DMS 273 (cell line): ENCODE data around the gene UBE2K.
A peak's percentile ranks its signal among the peaks of the same experiment; 100 is the strongest.
"Not testable (repeated sequence)": the region's sequence is repeated elsewhere in the genome, so short reads cannot be mapped to it uniquely, and the experiment has no call there.

Experiments
- DNase-seq: peaks from one replicate; lab custom pipeline; 2025; ENCODE audit not compliant: unreplicated experiment; lab: John Stamatoyannopoulos, UW

Gene UBE2K

DNA sequence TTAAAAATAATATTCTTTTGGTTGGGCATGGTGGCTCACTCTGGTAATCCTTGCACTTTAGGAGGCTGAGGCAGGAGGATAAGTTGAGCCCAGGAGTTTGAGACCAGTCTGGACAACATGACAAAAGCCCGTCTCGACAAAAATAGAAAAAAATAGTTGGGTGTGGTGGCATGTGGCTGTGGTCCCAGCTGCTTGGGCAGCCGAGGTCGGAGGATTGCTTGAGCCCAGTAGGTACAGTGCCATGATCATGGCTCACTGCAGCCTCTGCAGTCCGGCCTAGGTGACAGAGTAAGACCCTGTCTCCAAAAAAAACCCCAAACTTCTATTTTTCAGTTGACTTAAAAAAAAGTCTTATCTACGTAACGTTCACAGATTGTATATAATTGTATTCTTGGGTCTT is 23.9 kb downstream of the UBE2K start:
- no peak for DNase-seq

DNA sequence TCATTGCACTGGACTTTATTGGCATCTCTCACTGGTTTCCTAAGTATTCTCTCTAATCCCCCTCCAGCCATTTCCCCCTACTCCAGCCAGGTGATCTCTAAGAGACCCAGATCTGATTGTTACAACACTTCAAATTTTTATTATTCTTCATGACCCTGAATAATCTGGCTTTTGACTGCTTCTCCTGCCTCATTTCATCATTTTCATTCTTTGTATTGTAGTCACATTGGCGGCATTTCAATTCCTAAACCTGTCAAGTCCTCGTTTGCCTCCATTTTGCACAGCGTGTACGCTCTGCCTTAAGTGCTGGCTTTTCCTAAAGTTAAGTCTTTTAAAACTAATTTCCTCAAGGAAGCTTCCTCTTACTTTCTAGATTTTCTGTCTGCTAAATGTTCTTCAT is 31.6 kb downstream of the UBE2K start:
- DNase-seq: no peak

DNA sequence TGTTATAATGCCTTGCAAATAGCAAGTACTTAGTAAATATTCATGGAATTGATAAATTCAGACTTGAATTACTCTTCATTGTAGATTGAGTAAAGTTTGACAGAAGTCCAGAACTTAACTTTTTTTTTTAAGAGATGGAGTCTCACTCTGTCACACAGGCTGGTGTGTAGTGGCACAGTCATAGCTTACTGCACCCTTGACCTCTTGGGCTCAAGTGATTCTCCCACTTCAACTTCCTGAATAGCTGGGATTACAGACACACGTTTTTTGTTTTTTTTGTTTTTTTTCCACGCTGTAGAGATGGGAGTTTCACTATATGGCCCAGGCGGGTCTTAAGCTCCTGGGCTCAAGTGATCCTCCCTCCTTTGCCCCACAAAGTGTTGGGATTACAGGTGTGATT is 32.1 kb downstream of the UBE2K start:
- DNase-seq: no peak

DNA sequence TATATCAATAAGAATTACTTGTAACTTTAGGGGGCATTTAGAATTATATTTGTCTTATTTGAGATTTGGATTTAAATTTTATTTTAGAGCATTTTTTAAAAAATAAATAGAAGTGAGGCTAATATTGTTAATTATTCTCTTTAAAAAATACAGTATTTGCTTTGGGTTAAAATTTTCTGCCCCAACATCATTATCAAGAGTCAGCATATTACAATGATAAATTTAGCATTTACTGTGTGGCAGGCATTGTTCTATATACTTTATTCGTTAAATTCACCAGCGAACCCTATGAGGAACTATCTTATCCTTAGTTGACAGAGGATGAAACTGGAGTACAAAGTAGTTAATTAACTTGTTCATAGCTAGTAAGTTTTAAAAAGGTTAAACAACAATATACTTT is 34.0 kb downstream of the UBE2K start:
- no peak for DNase-seq

DNA sequence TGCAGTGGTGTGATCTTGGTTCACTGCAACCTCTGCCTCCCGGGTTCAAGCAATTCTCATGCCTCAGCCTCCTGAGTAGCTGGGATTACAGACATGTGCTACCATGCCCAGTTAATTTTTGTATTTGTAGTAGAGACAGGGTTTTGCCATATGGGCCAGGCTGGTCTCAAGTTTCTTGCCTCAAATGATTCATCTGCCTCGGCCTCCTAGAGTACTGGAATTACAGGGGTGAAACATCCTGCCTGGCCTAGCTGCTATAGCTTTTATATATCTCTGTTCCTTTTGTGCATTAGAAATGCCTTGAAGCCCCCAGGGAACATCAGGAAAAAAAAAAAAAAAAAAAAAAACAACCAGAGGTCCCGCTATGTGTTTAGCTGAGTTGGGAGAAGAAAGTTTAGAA is 34.8 kb downstream of the UBE2K start:
- DNase-seq: peak; percentile 84

DNA sequence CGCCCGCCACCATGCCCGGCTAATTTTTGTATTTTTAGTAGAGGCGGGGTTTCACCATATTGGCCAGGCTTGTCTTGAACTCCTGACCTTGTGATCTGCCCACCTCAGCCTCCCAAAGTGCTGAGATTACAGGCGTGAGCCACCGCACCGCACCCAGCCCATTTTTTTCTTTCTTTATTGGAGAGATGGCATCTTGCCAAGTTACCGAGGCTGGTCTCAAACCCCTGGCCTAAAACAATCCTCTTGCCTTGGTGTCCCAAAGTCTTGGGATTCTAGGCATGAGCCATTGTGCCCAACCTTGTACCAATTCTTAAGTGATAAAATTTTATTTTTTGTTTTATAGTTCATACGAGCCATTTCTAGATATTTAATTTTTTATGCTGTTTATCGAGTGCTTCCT is 41.7 kb downstream of the UBE2K start:
- DNase-seq: not testable (repeated sequence)

DNA sequence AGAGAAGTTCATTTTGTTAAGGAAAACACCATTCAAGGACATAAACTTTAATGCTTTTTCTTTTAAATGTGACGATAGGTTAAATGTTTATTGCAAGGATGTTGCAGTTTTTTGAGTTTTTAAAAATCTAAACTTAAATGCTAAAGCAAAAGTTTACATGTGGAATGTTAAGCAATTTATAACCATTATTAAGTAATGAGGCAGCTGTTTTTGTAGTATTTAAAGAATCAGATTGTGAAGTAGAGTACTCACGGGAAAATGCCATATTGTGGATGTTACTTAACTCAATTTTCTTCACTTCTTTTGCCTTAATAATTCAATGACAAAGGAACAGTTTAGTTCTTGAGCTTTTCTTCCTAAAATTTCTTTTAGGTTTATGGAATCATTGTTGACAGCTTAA is 43.5 kb downstream of the UBE2K start:
- DNase-seq: no peak

DNA sequence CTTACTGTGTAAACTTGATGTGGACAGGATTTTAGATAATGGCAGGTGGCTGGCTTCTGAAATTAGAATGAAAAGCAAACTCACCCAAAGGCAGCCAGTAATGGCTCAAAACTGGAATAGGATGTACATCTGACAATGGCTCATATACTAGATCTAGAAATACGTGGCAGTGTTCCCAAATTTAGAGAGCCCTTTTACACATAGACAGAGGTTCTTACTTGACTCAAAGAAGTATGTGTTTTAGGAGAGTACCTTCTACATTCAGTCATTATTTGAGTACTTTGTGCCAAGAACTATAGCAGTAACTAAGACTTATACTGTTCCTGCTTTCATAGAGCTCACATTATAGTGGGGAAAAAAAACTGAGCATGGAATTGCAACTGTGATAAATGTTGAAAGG is 48.0 kb downstream of the UBE2K start:
- DNase-seq: no peak

DNA sequence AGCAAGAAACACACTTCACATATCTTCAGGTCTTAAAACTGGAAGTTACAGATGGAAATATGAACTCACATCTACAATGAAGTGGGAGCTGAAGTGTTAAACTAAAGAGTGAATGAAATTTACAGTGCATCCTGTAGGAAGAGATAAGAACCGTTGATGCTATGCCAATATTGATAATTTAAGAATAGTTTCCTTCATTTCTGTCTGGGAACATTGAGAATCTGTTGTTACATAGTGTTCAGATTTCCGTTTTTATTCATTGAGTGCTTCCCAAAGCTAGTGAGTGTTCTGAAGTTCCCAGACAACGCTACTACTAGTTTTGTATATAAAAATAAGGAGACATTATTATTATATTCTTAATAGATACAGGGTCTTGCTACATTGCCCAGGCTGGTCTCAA is 52.3 kb downstream of the UBE2K start:
- no peak for DNase-seq

DNA sequence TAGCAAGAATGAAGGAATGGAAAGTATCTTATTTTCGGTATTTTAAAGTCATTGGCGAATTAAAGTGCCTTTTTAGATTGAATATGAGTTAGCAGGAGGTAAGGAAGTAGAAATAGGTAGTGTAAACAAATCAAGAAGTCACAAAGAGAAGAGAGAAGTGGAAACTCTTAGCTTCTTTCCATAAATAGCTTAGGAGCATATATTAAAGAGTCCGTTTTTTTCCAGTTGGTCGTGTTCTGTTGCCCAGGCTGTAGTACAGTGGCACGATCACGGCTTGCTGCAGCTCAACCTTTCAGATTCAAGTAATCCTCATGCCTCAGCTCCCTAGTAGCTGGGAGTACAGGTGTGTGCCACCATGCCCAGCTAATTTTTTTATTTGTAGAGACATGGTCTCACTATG is 56.4 kb downstream of the UBE2K start:
- DNase-seq: no peak

DNA sequence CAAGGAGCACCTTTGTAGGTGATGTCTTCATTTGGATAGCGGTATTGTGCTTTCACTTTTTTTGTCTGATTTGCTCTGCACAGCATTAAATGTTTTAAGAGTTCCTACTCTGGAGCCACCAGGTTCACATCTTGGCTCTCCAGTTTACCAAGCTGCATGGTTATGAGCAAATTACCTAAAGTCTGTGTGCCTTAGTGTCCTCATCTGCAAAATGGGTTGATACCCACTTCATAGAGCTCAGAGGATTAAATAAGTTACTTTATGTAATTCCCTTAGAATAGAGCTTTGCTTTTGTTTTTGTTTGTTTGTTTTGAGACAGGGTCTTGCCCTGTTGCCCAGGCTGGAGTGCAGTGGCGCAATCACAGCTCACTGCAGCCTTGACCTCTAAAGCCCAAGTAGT is 58.2 kb downstream of the UBE2K start:
- DNase-seq: no peak

DNA sequence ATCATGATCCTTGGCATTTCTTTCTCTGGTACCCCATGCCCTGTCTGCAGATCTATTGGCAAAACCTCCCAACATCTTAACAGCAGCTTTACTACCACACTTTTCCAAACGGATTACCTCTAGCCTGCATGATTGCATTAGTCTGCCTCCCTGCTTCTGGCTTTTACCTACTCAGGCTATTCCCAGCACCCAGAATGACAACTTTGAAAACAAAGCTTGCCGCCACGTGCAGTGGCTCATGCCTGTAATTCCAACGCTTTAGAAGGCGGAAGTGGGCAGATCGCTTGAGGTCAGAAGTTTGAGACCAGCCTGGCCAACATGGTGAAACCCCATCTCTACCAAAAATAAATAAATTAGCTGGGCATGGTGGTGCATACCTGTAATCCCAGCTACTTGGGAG is 60.2 kb downstream of the UBE2K start:
- DNase-seq: no peak

DNA sequence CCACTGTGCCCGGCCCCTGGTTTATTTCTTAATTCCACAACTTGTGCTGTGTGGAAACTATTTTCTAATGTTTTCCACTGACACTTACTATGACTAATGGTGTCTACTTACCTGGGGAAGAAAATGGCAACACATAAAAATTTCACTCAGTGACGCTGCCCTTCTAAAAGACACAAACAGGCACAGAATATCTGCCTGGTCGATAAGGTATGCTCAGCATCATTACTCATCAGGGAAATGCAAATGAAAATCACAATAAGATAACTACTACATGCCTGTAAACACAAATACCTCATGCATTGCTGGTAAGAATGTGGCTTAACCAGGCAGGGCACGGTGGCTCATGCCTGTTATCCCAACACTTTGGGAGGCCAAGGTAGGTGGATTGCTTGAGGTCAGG is 61.6 kb downstream of the UBE2K start:
- DNase-seq: no peak

DNA sequence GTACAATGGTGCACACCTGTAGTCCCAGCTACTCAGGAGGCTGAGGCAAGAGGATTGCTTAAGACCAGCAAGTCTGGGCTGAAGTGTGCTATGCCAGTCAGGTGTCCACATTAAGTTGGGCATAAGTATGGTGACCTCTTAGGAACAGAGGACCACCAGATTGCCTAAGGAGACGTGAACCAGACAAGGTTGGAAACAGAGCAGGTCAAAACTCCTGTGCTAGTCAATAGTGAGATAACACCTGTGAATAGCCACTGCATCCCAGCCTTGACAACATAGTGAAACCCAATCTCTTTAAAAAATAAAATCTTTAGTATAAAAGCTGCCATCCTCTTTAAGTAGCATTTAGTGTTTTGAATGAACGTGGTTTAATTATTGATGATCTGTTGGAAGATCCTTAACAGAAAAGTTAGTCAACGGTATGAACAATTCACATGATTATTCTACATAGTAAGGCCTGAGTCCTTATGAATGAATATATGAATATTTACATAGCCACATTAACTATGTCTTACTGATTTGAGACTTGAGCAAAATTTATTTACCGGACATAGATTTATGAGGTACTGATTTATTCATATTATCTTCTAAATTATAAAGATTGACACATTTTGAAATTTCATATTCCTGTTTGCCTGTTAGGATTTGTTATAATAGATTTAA is 63.2 kb downstream of the UBE2K start:
- DNase-seq: no peak

DNA sequence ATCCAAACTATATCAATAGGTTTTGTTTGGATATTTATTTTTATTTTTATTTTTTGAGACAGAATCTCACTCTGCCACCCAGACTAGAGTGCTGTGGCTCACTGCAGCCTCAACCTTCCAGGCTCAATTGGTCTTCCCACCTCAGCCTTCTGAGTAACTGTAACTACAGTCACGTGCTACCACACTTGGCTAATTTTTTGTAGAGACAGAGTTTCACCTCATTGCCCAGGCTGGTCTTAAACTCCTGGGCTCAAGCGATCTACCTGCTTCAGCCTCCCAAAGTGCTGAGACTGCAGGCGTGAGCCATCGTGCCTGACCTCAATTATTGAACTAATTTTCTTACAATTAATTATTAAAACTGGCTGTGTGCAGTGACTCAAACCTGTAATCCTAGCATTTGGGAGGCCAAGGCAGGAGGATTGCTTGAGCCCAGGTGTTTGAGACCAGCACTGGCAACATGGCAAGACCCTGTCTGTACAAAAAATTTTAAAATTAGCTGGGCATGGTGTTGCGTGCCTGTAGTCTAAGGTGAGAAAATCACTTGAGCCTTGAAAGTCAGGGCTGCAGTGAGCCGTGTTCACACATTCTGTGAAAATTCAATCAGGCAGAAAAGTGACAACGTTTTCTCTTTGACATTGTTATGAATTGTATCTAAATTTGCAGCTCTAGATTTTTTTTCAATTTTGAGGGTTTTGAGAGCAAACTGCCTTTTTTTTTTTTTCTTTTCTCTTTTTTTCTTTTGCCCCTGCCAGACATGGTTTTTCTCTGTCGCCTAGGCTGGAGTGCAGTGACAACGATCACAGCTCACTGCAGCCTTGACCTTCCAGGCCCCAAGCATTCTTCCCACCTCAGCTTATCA is 66.0 kb downstream of the UBE2K start:
- DNase-seq: no peak

DNA sequence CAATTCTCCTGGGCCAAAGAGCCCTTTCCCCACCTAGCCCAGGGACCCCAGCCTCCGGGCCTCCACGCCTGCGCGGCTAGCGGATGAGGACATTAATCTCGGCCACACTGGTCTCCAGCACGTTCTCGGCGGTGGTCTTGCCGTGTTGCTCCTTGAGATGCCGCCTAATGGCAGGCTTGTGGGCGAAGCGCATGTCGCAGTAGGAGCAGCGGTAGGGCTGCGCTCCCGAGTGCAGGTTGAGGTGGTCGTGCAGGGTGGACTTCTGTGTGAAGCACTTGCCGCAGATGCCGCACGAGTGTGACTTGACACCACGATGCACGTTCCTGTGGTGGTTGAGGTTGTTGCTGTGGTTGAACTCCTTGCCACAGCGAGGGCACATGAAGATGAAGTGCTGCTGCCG is 72.1 kb downstream of the UBE2K start:
- no peak for DNase-seq

DNA sequence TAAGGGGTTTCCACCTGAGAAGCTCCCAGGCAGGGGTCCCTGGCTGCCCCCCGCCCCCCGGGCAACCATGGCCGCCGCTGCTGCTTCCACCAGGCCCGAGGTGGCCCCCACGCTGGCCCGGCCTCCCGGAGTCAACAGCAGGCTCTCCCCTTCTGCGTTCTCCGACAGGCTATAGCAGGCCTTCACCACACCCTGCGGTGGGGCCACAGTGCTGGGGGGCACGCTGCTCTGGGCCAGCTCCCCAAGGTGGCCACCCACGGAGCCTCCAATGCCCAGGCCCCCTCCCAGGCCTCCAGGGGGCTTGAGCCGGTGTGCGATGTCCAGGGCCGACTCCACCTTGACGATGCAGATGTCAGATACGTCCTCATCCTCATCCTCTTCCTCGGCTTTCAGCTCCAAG is 72.5 kb downstream of the UBE2K start:
- no peak for DNase-seq

DNA sequence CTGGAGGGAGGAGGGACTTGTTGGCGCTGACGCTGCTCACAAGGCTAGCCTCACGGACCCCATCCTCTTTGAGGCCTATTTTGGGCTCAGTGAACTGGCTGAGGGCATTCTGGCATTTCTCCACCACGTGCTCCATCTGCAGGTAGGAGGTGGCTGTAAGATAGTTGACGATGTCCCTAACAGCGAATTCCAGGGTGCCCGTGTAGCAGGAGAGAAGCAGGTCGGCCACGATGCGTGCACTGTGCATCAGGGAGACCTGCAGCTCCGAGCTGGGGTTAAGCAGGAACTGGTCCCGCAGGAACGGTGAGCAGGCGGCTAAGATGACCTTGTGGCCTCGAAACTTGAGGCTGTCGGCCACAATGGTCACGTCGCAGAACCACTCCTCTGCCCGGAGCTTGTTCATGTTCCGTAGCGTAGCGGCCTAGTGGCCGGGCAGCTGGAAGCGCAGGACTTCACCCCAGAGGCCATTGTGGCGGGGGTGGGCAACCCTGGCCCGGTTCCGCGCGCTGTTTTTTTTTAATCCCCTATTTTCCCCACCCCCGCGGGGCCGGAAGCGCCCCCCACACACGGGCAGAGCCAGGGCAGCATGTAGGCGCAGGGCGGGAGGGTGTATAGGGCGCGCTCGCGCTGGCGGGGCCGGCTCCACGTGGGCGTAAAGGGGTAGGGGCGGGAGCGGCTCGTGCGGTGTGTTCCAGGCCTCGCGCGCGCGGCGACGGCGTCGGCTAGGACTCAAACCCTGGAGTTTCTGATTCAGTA is 73.2 kb downstream of the UBE2K start:
- no peak for DNase-seq

DNA sequence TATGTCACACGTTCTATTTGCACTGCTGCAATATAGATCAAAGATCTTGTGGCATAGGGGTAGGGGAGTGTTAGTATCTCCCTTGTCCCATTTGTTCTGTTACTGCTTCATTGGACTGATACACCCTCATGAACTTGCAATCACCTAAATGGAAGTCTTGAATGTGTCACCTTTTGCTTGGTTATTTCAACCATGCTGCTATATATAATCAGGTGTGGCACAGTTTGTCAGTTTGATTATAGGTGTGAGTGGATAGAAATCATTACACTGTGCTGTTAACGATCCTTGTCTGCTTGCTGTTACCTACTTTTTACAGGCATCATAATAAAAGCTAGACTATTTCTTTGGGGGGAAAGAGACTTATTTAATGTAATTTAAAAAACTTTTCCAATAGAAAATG is 84.1 kb downstream of the UBE2K start:
- DNase-seq: not testable (repeated sequence)

DNA sequence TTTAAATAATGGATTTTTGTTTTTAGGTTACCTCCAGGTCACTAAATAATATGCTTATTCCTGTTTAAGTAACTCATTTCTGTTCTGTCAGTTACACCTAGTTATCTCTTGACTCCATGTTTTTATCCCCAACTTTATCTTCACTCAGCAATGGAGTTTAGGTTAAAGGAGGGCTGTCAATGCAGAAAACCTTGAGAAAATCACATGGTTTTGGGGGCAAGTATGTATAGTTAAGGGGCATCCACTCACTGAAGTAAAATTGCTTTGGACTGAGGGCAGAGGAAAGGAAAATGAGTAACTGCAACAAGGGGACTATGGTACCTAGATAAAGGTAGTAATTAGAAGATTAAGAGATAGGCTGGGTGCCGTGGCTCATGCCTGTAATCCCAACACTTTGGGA is 87.1 kb downstream of the UBE2K start:
- no peak for DNase-seq

DNA sequence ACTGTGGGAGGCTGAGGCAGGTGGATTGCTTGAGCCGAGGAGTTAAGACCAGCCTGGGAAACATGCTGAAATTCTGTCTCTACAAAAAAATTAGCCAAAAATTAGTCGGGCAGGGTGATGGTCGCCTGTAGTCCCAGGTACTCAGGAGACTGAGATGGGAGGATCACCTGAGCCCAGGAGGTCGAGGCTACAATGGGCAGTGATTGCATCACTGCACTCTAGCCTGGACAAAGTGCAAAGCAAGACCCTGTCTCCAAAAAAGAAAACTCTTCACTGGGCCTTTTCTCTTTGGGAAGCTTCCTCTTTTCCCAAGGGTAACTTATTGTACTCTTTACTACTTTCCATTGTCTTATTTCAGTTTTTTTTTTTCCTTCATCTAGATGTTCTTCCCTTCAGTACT is 88.9 kb downstream of the UBE2K start:
- no peak for DNase-seq

DNA sequence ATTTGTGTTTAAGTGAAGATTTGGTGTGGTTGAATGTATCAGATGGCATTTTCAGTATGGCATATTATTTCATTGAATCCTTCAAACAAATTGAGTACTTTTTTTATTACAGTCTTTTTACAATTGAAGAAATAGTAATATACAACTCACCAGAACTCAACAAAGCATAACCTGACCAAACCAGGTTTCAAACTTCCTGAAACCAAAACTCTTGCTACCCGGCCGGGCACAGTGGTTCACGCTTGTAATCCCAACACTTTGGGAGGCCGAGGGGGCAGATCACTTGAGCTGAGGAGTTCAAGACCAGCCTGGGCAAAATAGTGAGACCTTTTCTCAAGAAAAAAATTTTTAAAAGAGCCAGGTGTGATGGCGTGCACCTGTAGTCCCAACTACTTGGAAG is 94.2 kb downstream of the UBE2K start:
- no peak for DNase-seq
